HG03139 (cell line): ENCODE measurements around the gene OSTN.
"Not testable (repeated sequence)": the region's sequence is repeated elsewhere in the genome, so short reads cannot be mapped to it uniquely, and the experiment has no call there.

Source experiments
- ATAC-seq: cut with Tn5 transposase; IDR thresholded peaks from one replicate; pipeline ENCODE4 v1.9.1; 2021; ENCODE audit not compliant: unreplicated experiment

OSTN gene

GRCh38 chr3:191263365-191263764 lies 64.3 kb downstream of the OSTN start:
- ATAC-seq: peak; percentile 76

GRCh38 chr3:191263850-191264249 lies 64.8 kb downstream of the OSTN start:
- ATAC-seq: no peak

GRCh38 chr3:191268737-191269136 lies 69.7 kb downstream of the OSTN start:
- no peak for ATAC-seq

DNA sequence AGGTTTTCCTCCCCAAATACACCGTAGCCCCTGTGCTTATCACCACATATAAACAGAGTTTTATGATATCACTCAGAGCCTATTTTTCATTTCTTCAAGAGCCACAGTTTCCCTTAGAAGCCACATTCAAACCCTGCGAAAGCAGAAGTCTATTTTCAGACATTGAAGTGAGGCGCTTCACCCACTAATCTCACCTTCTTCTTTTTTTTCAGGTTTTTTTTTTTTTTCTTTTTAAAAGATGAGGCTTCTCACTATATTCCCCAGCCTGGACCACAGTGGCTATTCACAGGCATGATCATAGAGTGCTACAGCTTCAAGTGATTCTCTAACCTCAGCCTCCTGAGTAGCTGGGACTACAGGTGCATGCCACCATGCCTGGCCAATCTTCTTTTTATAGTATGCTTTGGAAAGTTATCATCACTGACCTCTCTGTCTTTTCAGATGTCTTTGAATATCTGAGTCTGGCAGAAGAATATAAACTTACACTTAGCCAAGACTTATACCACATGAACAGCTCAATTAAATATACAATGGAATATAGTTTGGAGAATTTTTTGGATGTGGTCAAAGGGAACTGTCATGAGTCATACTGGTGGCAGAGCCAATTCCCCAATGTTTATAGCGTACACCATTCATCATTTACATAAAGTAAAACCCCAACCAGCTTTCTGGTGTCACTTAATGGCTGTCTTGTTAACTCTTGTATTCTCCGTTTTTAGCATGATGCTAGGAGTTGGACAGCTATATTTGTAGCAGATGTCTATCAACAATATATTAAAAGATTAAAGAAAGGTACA lies 70.4 kb downstream of the OSTN start:
- peak; percentile 63 for ATAC-seq

GRCh38 chr3:191275244-191275643 lies 76.2 kb downstream of the OSTN start:
- not testable (repeated sequence) for ATAC-seq

- ATAC-seq: no peak
Measured at GRCh38 chr3:191275751-191276150, 76.7 kb downstream of the OSTN start.

DNA sequence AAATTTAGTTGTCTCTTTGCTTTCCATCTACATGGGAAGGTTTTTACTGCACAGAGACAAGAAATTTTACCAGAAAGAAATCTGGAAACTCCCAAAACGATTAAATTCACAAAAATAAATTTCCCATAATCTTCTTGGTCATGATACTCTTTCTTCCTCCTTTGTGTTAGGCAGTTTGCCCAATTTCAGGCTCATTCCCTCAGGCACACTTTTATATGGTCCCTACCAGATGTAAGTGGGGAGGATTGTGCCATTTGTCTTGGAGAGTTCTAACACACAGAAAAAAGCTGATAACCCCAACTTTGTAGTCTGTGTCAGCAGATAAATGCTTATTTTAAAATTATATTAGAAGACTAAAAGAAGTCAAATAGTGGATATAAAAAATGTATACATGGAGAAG lies 81.1 kb downstream of the OSTN start:
- no peak for ATAC-seq

DNA sequence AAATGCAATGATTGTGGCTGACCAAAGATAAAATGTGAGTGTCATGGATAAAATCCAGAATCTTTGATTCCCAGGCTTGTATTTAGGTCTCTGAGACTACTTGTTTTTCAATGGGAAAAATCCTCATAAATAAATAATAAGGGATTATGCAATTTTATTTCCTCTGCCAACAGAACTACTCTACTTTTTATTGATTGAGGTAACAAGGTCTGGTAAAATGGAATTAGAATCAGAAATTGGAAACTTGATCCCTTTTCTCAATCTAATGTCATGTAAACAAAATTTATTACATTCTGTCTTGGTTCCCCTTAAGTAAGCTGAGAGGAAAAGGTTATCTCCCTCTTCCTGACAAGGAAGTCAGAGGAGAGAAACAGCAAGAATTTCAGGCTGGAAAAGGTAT lies 81.8 kb downstream of the OSTN start:
- no peak for ATAC-seq

- ATAC-seq: no peak
Measured at GRCh38 chr3:191282251-191283185, 83.5 kb downstream of the OSTN start.

DNA sequence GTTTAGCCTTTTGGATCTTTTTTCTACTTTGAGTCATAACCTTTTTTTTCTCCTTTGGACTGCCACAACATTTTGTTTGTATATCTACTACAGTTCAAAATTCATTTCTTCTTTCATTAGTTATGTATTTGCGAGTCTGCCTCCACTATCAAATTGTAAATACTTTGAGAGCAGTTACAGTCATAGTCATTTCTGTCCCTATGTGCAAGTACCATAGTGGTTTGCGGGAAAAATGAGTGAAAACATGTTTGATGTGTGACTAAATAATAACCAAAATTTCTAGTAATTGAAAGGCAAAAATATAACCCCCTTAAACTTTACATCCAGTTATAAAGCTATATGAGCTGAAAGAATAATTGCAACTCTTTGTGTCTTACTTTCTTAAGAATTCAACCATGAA lies 84.4 kb downstream of the OSTN start:
- no peak for ATAC-seq

DNA sequence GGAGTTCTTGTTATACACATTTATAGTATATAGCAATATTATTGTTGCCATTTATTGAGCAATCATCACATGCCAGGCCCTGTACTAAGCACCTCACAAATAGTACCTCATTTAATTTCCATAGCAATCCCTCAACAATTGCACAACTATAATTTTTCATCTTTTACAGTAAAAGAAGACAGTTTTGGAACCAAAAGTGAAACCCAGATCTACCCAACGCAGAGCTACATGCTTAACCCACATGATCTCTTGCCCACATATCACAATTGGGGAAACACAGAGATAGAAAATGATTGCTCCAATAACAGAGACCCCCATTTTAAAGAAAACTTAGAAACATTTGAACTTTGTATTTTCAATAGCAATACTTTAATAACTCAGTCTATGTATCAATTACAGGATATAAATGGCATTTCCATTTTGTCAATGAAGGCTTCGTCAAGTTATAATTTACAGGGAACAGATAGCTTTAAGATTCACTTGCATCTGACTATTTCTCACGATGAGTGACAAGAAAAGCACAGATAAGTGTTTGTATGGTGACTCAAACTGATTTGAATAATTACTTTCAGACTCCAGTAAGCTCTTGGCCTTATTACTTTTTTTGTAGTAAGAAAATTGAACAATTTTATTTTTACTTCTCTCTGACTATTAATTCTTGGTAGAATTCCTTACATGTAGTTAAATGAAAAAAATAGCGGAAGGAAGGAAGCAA lies 91.4 kb downstream of the OSTN start:
- ATAC-seq: peak; percentile 73

GRCh38 chr3:191292243-191293015 lies 93.4 kb downstream of the OSTN start:
- ATAC-seq: no peak

GRCh38 chr3:191294291-191294690 lies 95.2 kb downstream of the OSTN start:
- no peak for ATAC-seq

- peak; percentile 86 for ATAC-seq
Measured at GRCh38 chr3:191296041-191296541, 97.0 kb downstream of the OSTN start.

DNA sequence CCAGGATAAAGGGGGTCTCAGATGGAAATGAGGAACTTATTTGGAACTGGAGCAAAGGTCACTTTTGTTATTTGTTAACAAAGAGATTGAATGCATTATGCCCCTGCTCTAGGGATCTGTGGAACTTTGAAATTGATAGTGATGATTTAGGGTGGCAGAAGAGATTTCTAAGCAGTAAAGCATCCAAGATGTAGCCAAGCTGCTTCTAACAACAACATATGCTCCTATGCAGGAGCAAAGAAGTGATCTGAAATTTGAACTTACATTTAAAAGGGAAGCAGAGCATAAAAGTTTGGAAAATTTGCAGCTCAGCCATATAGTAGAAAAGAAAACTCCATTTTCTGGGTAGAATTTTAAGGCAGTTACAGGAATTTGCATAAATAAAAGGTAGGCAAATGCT lies 99.8 kb downstream of the OSTN start:
- no peak for ATAC-seq

DNA sequence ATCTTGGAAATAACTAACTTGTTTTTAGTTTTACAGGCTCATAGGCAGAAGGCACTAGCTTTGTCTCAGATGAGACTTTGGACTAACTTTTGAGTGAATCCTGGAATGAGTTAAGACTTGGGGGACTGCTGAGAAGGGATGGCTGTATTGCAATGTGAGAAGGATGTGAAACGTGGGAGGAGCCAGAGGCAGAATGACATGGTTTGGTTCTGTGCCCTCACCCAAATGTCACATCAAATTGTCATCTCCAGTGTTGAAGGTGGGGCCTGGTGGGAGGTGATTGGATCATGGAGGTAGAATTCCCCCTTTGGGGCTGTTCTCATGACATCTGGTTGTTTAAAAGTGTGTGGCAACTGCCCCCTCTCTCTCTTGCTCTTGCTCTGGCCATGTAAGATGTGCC lies 101.4 kb downstream of the OSTN start:
- no peak for ATAC-seq

DNA sequence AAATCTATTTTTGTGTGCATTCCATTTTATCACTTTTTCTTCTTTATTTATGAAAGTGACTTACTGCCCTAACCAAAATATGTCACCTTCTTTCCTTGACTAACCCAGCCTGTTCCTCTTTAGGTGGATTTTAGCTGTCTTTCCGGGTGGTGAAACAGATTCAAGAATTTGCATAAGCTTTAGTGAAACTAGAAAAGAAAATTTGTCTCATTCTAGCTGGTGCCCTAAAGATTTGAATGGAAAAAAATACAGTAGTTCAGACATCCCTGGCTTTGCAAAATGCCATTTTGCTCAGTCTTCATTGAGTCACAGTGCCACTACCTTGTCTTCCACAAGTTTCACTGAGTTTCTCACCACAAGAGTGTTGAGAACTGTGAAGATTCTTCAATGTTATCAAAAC lies 102.0 kb downstream of the OSTN start:
- peak; percentile 60 for ATAC-seq

DNA sequence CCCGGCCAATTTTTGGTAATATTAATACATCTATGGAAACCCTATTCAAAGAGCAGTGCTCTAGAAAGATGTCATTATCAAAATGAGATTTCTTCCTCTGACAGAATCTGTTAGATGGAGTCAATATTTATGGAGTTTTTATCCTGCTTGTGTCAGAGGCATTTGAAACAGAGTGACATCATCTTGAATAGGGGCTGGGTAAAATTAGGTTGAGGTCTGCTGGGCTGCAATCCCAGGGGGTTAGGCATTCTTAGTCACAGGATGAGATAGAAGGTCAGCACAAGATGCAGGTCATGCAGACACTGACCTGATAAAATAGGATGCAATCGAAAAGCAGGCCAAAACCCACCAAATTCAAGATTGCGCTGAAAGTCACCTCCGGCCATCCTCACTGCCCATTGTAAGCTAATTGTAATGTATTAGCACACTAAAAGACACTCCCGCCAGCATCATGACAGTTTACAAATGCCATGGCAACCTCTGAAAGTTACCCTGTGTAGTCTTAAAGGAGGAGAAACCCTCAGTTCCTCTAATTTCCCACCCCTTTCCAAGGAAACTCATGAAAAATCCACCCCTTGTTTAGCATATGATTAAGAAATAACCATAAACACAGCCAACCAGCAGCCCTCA lies 102.9 kb downstream of the OSTN start:
- no peak for ATAC-seq

DNA sequence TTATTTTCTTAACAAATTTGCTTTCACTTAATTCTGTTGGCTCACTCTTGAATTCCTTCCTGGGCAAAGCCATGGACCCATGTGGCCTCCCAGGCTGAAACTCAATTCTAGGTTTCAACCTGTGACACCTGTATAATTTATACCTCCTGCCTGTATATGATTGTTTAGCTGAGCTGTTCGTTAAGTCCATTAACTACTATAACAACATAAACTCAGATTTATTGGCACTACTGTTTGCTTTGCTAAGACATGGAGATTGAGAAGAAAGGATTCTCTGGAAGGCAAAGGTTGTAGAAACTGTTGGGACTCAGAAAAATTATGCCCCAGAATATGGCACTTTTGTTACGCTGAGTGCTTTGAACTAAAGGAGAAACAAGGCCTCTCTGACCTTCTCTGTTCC lies 103.4 kb downstream of the OSTN start:
- no peak for ATAC-seq

DNA sequence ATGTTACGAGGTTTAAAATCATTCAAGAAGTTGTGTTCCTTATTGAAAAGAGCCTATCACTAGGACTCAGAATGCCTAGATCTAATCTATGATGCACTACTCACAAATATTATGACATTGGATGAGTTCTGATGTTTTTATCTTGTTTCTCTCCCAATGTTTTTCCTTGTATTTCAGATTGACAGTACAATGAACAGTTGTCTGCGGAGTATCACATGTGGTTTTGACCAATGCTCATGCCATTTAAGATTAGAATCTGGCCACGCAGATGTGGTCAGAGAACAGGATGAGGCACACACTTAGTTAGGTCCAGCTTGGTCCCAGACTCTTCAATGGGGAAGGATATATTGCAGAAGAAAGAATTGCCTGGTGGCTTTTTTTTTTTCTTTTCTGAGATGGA lies 104.6 kb downstream of the OSTN start:
- ATAC-seq: no peak
